ENCODE results near the gene DNAH2. TPM values are rescaled to one million over a fixed set of nuclear protein-coding genes. Genes with fewer than 3 reads are reported as not detected.

The DNAH2 gene
- total and polyA plus RNA-seq, 2 of the 13 experiments (the other 11 are each of a cell fraction or from before 2014, with no cell fraction given), result not detected

DNA sequence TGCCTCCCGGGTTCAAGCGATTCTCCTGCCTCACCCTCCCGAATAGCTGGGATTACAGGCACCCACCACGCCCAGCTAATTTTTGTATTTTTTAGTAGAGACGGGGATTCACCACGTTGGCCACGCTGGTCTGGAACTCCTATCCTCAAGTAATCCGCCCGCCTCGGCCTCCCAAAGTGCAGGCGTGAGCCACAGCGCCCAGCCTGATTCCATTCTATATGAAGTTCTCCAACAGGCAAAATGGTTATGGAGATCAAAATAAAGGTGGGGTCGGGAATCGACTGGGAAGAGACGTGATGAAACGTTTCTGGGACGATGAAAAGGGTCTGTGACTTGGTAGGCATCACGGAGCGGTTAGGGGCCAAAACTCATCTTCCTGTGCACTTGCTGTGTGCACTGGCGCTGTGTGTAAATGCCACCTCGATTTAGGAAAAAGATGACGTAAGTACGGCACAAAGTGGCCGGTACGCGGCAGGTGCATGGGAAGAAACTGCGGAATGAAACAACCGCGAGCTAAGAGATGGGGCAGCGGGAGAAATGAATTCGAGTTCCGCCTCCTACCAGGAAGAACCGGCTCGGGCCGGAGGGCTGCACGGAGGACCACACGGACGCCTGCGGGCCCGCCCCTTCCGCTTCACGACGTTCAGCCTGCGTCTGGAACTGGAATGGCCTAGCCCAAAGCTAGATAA, 31.9 kb upstream of the DNAH2 start (continued):
- TF ChIP-seq, protein P1, sequence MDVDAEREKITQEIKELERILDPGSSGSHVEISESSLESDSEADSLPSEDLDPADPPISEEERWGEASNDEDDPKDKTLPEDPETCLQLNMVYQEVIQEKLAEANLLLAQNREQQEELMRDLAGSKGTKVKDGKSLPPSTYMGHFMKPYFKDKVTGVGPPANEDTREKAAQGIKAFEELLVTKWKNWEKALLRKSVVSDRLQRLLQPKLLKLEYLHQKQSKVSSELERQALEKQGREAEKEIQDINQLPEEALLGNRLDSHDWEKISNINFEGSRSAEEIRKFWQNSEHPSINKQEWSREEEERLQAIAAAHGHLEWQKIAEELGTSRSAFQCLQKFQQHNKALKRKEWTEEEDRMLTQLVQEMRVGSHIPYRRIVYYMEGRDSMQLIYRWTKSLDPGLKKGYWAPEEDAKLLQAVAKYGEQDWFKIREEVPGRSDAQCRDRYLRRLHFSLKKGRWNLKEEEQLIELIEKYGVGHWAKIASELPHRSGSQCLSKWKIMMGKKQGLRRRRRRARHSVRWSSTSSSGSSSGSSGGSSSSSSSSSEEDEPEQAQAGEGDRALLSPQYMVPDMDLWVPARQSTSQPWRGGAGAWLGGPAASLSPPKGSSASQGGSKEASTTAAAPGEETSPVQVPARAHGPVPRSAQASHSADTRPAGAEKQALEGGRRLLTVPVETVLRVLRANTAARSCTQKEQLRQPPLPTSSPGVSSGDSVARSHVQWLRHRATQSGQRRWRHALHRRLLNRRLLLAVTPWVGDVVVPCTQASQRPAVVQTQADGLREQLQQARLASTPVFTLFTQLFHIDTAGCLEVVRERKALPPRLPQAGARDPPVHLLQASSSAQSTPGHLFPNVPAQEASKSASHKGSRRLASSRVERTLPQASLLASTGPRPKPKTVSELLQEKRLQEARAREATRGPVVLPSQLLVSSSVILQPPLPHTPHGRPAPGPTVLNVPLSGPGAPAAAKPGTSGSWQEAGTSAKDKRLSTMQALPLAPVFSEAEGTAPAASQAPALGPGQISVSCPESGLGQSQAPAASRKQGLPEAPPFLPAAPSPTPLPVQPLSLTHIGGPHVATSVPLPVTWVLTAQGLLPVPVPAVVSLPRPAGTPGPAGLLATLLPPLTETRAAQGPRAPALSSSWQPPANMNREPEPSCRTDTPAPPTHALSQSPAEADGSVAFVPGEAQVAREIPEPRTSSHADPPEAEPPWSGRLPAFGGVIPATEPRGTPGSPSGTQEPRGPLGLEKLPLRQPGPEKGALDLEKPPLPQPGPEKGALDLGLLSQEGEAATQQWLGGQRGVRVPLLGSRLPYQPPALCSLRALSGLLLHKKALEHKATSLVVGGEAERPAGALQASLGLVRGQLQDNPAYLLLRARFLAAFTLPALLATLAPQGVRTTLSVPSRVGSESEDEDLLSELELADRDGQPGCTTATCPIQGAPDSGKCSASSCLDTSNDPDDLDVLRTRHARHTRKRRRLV (CRISPR knock-in tag; IDR thresholded peaks at IDR 0.05), result no peak
- no peak for TF ChIP-seq SUZ12 (IDR thresholded peaks at IDR 0.05; ENCODE audit: low read depth, low read length)
- no peak for TF ChIP-seq HNRNPH1 (optimal IDR thresholded peaks at IDR 0.05; ENCODE audit: low read depth, low read length)
- TF ChIP-seq, protein P2, sequence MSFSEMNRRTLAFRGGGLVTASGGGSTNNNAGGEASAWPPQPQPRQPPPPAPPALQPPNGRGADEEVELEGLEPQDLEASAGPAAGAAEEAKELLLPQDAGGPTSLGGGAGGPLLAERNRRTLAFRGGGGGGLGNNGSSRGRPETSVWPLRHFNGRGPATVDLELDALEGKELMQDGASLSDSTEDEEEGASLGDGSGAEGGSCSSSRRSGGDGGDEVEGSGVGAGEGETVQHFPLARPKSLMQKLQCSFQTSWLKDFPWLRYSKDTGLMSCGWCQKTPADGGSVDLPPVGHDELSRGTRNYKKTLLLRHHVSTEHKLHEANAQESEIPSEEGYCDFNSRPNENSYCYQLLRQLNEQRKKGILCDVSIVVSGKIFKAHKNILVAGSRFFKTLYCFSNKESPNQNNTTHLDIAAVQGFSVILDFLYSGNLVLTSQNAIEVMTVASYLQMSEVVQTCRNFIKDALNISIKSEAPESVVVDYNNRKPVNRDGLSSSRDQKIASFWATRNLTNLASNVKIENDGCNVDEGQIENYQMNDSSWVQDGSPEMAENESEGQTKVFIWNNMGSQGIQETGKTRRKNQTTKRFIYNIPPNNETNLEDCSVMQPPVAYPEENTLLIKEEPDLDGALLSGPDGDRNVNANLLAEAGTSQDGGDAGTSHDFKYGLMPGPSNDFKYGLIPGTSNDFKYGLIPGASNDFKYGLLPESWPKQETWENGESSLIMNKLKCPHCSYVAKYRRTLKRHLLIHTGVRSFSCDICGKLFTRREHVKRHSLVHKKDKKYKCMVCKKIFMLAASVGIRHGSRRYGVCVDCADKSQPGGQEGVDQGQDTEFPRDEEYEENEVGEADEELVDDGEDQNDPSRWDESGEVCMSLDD (CRISPR knock-in tag; IDR thresholded peaks at IDR 0.05; ENCODE audit: borderline replicate concordance), result no peak
- TF ChIP-seq ZNF430 (CRISPR knock-in tag; IDR thresholded peaks at IDR 0.05), result no peak
- peak; percentile 64 for TF ChIP-seq HNRNPLL (IDR thresholded peaks at IDR 0.05; ENCODE audit: low read depth, low read length, poor library complexity, severe bottlenecking)
- peak; percentile 22; the same call in 1 of the 2 replicates for TF ChIP-seq ZSCAN9 (CRISPR knock-in tag; IDR thresholded peaks at IDR 0.05; ENCODE audit: borderline replicate concordance)
- TF ChIP-seq MAFK (conservative IDR thresholded peaks at IDR 0.05 in 1 of 2, IDR thresholded peaks at IDR 0.05 in 1 of 2; ENCODE audit: low read length in 2 of 2), result no peak
- TF ChIP-seq, protein P3, sequence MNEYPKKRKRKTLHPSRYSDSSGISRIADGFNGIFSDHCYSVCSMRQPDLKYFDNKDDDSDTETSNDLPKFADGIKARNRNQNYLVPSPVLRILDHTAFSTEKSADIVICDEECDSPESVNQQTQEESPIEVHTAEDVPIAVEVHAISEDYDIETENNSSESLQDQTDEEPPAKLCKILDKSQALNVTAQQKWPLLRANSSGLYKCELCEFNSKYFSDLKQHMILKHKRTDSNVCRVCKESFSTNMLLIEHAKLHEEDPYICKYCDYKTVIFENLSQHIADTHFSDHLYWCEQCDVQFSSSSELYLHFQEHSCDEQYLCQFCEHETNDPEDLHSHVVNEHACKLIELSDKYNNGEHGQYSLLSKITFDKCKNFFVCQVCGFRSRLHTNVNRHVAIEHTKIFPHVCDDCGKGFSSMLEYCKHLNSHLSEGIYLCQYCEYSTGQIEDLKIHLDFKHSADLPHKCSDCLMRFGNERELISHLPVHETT (CRISPR knock-in tag; conservative IDR thresholded peaks at IDR 0.05), result no peak
- peak; percentile 27 for TF ChIP-seq TBL1XR1 (IDR thresholded peaks at IDR 0.05; ENCODE audit: borderline replicate concordance, low read length, partially characterized antibody)
- peak; percentile 88 for TF ChIP-seq GATAD1 (CRISPR knock-in tag; IDR thresholded peaks at IDR 0.05)
- TF ChIP-seq, protein P4, sequence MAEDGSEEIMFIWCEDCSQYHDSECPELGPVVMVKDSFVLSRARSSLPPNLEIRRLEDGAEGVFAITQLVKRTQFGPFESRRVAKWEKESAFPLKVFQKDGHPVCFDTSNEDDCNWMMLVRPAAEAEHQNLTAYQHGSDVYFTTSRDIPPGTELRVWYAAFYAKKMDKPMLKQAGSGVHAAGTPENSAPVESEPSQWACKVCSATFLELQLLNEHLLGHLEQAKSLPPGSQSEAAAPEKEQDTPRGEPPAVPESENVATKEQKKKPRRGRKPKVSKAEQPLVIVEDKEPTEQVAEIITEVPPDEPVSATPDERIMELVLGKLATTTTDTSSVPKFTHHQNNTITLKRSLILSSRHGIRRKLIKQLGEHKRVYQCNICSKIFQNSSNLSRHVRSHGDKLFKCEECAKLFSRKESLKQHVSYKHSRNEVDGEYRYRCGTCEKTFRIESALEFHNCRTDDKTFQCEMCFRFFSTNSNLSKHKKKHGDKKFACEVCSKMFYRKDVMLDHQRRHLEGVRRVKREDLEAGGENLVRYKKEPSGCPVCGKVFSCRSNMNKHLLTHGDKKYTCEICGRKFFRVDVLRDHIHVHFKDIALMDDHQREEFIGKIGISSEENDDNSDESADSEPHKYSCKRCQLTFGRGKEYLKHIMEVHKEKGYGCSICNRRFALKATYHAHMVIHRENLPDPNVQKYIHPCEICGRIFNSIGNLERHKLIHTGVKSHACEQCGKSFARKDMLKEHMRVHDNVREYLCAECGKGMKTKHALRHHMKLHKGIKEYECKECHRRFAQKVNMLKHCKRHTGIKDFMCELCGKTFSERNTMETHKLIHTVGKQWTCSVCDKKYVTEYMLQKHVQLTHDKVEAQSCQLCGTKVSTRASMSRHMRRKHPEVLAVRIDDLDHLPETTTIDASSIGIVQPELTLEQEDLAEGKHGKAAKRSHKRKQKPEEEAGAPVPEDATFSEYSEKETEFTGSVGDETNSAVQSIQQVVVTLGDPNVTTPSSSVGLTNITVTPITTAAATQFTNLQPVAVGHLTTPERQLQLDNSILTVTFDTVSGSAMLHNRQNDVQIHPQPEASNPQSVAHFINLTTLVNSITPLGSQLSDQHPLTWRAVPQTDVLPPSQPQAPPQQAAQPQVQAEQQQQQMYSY (CRISPR knock-in tag; IDR thresholded peaks at IDR 0.05), result 0 out of 2 replicates have a peak, but pooled peaks have one; percentile 42
- no peak for TF ChIP-seq CENPX (CRISPR knock-in tag; IDR thresholded peaks at IDR 0.05)
- no peak for TF ChIP-seq BHLHE40 (IDR thresholded peaks at IDR 0.05; ENCODE audit: low read length)
- TF ChIP-seq SP4 (CRISPR knock-in tag; IDR thresholded peaks at IDR 0.05), result peak; percentile 54
- no peak for TF ChIP-seq ZNF552 (CRISPR knock-in tag; IDR thresholded peaks at IDR 0.05; ENCODE audit: borderline replicate concordance)
- TF ChIP-seq NFYC (CRISPR knock-in tag; IDR thresholded peaks at IDR 0.05), result no peak
